Testis (tissue), 2 donors: ENCODE measurements around the gene SCNN1A.

Experiments
- CTCF ChIP-seq, 3 experiments: fragments of 450-650 bp in 2 of 3; fragments of 200-600 bp in 1 of 3; sonication (generic) in 1 of 3; IDR thresholded peaks; one replicate each; pipeline ENCODE4 v1.5.1; 2016 to 2019; ENCODE audit warnings: antibody characterized with exemption in 3 of 3, mild to moderate bottlenecking in 2 of 3, moderate library complexity in 1 of 3
- POLR2A ChIP-seq: fragments of 450-650 bp; IDR thresholded peaks from one replicate; pipeline ENCODE4 v1.6.1; 2017; ENCODE audit warnings: antibody characterized with exemption, mild to moderate bottlenecking, moderate library complexity

GRCh38 chr12:6328045-6328779, 47.2 kb downstream of the SCNN1A start:
- TF ChIP-seq CTCF (IDR thresholded peaks at IDR 0.05): no peak
- no peak for TF ChIP-seq POLR2A
